K562 (cell line): ENCODE data around the gene KCNAB1.

ENCODE experiments used
- ATF4 ChIP-seq: fragments of 450-650 bp; formaldehyde crosslinking; IDR thresholded peaks from 2 replicates; pipeline ENCODE4 v1.4.0; 2022; ENCODE audit warnings: mild to moderate bottlenecking, moderate library complexity
- CHAMP1 ChIP-seq: fragments of 450-650 bp; IDR thresholded peaks from 2 replicates; pipeline ENCODE4 v1.6.1; 2016; ENCODE audit warnings: mild to moderate bottlenecking
- CHD1 ChIP-seq: fragments of 200-600 bp; sonication (generic); IDR thresholded peaks from one replicate; pipeline ENCODE4 v1.6.1; 2012; ENCODE audit warnings: mild to moderate bottlenecking, moderate library complexity, low read length, inconsistent platforms
- E2F6 ChIP-seq, 2 experiments: IDR thresholded peaks; 2 replicates each; pipeline ENCODE4 v1.6.1; 2011; ENCODE audit warnings: borderline replicate concordance in 1 of 2, control low read depth in 1 of 2, low read depth in 1 of 2, low read length in 1 of 2, mild to moderate bottlenecking in 1 of 2, mixed read lengths in 1 of 2, moderate library complexity in 1 of 2; ENCODE audit not compliant: insufficient read depth in 1 of 2, insufficient read length in 1 of 2, poor library complexity in 1 of 2, severe bottlenecking in 1 of 2; ENCODE audit errors: extremely low read depth in 1 of 2
- EP300 ChIP-seq: IDR thresholded peaks from 2 replicates; pipeline ENCODE4 v1.6.1; 2012; ENCODE audit warnings: low read length, improper control_type of control experiment
- FOXA3 ChIP-seq, 2 experiments: fragments of 450-650 bp in 1 of 2; sonication (generic) in 1 of 2; formaldehyde crosslinking; IDR thresholded peaks in 1 of 2; conservative IDR thresholded peaks in 1 of 2; 2 replicates each; pipeline versions ENCODE4 v1.4.0 to v1.8.0; 2020 to 2022; ENCODE audit warnings: mild to moderate bottlenecking in 2 of 2, missing genetic modification reagents in 1 of 2
- NR2C2 ChIP-seq, 2 experiments: fragments of 200-800 bp in 1 of 2; sonication (Bioruptor generic) in 1 of 2; sonication (generic) in 1 of 2; formaldehyde crosslinking in 1 of 2; IDR thresholded peaks; 2 replicates each; pipeline versions ENCODE4 v1.6.1 to v1.8.0; 2016 to 2022; ENCODE audit warnings: mild to moderate bottlenecking in 1 of 2, missing compliant biosample characterization in 1 of 2, missing genetic modification characterization in 1 of 2, missing genetic modification reagents in 1 of 2
- POLR2AphosphoS5 ChIP-seq: IDR thresholded peaks from 2 replicates; pipeline ENCODE4 v1.6.1; 2011; ENCODE audit warnings: mild to moderate bottlenecking, low read depth, low read length, moderate library complexity; ENCODE audit not compliant: control insufficient read depth, insufficient read depth
- SP2 ChIP-seq: IDR thresholded peaks from 2 replicates; pipeline ENCODE4 v1.6.1; 2011; ENCODE audit warnings: mild to moderate bottlenecking, low read depth, low read length, moderate library complexity; ENCODE audit not compliant: poor library complexity, severe bottlenecking; ENCODE audit errors: extremely low read depth
- USF1 ChIP-seq: sonication (generic); formaldehyde crosslinking; IDR thresholded peaks from 2 replicates; pipeline ENCODE4 v1.9.0; 2022; ENCODE audit warnings: mild to moderate bottlenecking, missing genetic modification reagents
- ZNF639 ChIP-seq, 2 experiments: fragments of 200-800 bp in 1 of 2; sonication (Bioruptor generic) in 1 of 2; sonication (generic) in 1 of 2; formaldehyde crosslinking in 1 of 2; IDR thresholded peaks in 1 of 2; conservative IDR thresholded peaks in 1 of 2; 2 replicates each; pipeline versions ENCODE4 v1.5.0 to v1.6.1; 2016 to 2020; ENCODE audit warnings: missing compliant biosample characterization in 1 of 2, missing genetic modification characterization in 1 of 2, missing genetic modification reagents in 1 of 2
- ZNF699 ChIP-seq: fragments of 250-450 bp; sonication (Bioruptor Pico); IDR thresholded peaks from 2 replicates; pipeline ENCODE4 v1.8.0; 2021; ENCODE audit warnings: mild to moderate bottlenecking, moderate library complexity; ENCODE audit not compliant: insufficient replicate concordance

- no peak for TF ChIP-seq USF1
- TF ChIP-seq E2F6 (IDR thresholded peaks at IDR 0.05; ENCODE audit: borderline replicate concordance in 1 of 2, extremely low read depth in 1 of 2, insufficient read depth in 1 of 2, insufficient read length in 1 of 2, low read depth in 1 of 2, low read length in 1 of 2, poor library complexity in 1 of 2, severe bottlenecking in 1 of 2), result no peak
- no peak for TF ChIP-seq SP2
- no peak for TF ChIP-seq ATF4
- TF ChIP-seq NR2C2 (CRISPR knock-in tag; IDR thresholded peaks at IDR 0.05), result no peak
- no peak for TF ChIP-seq NR2C2 (tag; IDR thresholded peaks at IDR 0.05)
- TF ChIP-seq ZNF699, result no peak
- no peak for TF ChIP-seq CHD1
- TF ChIP-seq ZNF639 (CRISPR knock-in tag; conservative IDR thresholded peaks at IDR 0.05 in 1 of 2, IDR thresholded peaks at IDR 0.05 in 1 of 2), result no peak
- TF ChIP-seq EP300, result no peak
- TF ChIP-seq FOXA3 (CRISPR knock-in tag; conservative IDR thresholded peaks at IDR 0.05 in 1 of 2, IDR thresholded peaks at IDR 0.05 in 1 of 2), result no peak
- TF ChIP-seq POLR2AphosphoS5, result no peak
- TF ChIP-seq CHAMP1, result no peak
Measured at GRCh38 chr3:156351783-156352182, 231.4 kb downstream of the KCNAB1 start.
